Activated naive CD4-positive, alpha-beta T cell treated with Interleukin-2 at 50 U/mL for 16 hours (primary cell): Measurements from ENCODE around the gene DUSP6.
A peak's percentile ranks its signal among the peaks of the same experiment; 100 is the strongest.
"Not testable (repeated sequence)": the region's sequence is repeated elsewhere in the genome, so short reads cannot be mapped to it uniquely, and the experiment has no call there.

Experiments
- DNase-seq: peaks from one replicate; pipeline ENCODE4 v3.0.0-alpha.2; 2020

DUSP6 gene

DNA sequence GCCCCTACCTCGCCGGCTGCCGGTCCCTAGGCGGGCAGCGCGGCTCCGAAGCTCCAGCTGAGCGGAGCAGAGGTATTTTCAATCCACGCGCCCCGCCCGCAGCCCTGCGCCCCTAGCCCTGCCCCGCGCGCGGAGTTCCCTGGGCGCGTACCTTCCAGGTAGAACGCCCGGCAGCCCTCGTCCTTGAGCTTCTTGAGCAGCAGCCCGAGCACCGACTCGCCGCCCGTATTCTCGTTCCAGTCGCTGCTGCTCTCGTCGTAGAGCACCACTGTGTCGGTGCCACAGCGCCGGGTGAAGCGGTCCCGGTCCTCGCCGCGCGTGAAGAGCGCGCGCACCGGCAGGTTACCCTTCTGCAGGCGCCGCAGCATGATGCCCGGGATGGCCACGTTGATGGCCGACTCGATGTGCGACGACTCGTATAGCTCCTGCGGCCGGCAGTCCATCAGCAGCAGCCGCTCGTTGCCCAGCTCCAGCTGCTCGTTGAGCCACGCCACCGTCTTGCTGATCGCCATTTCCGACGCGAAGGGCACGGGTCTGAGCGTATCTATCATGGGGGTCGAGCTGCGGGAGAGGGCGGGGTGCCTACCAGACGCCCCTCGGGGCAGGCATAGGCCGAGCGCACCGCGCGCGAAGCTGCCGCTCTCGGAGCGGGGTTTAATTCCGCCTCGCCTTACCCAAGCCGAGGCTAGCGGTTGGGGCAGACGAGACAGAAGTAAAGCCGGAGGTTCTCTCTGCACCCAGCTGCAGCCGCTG lies 636 bp downstream of the DUSP6 start:
- DNase-seq = peak; percentile 44

DNA sequence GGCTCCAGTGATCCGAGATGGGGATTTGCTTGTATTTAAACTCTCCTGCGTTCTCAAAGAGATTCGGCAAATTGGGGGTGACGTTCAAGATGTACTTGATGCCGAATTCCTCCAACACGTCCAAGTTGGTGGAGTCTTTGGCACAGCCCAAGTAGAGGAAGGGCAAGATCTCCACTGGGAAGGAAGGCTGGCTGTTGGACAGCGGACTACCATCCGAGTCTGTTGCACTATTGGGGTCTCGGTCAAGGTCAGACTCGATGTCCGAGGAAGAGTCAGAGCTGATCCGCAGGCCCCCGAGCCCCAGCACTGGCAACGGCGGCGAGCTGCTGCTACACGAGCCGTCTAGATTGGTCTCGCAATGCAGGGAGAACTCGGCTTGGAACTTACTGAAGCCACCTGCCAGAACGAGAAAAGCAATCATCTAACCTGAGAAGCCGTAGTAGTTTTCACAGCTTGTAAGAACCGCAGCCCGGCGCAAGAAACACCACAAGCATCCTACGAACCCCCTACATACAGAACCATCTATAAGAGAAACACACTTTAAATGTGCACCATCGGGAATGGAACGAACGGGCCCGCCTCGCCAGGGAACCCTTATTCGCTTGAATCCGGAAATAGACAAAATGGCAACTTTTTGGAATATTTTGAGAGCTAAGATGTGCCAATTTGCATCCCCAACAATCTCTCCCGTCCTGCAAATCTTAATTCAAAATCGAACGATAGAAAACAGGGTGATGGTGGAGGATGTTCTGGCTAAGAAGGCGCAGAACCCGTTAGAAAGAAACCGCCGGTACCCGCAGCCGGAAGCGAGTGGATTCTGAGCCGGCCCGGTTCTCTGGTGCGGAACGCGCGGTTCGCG lies 1.4 kb downstream of the DUSP6 start:
- peak; percentile 24 for DNase-seq

DNA sequence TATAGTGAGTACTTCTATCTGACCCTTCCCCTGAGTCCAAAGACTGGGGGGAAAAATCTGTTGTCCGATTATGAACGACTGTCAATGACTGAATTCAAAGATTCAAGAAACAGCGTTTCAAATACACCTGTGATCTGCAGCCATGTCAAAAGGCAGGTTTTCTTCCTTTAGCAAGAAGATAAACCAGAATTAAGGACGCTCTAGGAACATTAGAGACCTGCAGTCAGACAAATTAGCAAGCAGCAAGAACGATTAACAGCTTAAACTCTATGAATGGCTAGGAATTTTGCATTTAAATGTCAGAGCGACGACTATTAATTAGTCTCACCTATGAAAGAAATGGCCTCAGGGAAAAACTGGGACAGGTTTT lies 2.1 kb downstream of the DUSP6 start:
- no peak for DNase-seq

DNA sequence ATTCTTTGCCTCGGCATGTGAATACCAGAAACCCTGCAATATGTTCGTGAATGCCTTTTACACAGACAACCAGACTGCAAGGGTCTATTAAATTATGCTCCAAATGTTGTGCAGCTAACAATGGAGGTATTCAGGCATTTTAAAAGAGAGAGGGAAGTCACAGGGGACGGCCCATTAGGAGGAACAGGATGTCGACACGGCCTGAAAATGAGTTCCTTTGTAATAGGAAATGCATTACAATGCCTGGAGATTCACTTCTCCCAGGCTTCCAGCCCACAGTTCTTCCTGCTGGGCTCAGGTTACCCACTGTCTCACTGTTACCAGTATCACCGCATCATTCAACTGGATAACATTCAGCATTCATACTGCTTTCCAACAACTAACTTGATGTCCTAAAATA lies 2.5 kb downstream of the DUSP6 start:
- no peak for DNase-seq

DNA sequence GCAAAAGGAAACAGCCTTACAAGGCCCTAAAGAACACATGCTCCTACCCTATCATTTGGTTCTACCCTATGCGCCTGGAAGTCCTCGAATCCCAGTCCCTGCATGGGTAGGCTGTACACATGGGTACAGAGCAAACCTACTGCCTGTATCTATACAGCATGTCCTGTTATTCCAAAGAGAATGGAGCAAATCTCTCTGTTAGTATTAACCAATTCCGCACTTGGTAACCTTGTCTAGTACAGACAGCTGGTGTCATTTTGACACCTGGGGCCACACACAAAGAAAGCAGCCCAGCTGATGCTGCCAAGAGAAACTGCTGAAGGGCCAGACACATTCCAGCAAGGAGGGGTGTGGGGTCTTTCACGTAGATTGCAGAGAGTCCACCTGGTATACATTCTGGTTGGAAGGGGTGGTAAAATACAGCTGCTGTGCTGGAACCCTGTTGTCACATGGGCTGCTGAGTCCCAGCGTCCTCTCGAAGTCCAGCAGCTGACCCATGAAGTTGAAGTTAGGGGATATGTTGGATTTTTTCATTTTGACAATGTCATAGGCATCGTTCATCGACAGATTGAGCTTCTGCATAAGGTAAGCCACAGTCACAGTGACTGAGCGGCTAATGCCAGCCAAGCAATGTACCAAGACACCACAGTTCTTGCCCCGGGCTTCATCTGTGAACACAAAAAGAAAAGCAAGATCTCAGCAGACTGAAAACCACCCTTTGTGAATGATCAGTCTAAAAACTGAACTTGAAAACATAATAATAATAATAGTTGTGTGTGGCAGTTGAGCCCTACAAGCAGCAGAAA lies 3.2 kb downstream of the DUSP6 start:
- DNase-seq = no peak

DNA sequence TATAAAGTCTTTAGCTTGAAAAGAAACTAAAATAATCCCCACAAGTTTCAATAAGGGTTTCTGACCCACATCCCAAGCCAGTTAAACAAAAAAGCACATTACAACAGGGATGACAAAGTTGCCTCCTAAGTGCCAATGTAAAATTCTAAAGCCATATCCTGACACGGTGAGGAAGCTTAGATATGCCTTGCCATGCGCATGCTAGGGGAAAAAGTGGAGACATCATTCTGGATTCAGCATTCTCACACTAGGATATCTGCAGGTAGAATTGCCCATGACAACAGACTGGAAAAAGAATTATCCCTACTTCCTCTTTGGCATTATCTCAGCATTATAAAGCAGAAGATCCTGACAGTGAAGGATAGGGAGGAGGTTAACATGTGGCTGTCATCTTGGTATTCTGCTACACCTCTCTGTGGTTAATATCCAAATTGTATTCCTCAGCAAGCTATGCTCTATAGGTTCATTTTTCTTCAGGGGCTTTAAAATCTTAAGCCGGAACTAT lies 4.9 kb downstream of the DUSP6 start:
- no peak for DNase-seq

DNA sequence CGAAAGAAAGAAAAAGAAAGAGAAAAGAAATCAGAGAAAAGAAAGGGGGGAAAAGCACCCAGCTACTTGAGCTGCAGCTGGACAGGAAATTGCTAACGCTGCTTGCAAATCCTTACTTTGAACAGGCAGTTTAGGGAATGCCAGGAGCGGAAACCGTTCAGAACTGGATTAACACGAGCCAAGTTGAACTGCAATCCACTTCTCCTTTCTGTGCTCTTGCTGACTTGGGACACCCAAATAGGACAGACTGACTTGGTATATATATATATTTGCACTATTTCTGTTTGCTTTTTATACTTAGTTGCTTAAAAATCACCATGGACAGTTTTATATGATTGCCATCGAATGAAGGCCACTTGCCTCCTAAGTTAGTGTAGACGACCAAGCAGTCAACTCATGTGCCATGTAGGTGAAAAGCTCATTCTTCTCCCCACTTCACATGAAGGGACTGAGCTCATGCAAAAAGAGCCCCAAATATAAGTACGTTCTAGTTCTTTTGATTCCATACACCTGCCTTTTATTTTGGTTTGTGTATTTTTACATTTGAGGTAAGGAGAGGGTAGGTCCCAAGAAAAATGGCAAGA lies 5.5 kb downstream of the DUSP6 start:
- no peak for DNase-seq

DNA sequence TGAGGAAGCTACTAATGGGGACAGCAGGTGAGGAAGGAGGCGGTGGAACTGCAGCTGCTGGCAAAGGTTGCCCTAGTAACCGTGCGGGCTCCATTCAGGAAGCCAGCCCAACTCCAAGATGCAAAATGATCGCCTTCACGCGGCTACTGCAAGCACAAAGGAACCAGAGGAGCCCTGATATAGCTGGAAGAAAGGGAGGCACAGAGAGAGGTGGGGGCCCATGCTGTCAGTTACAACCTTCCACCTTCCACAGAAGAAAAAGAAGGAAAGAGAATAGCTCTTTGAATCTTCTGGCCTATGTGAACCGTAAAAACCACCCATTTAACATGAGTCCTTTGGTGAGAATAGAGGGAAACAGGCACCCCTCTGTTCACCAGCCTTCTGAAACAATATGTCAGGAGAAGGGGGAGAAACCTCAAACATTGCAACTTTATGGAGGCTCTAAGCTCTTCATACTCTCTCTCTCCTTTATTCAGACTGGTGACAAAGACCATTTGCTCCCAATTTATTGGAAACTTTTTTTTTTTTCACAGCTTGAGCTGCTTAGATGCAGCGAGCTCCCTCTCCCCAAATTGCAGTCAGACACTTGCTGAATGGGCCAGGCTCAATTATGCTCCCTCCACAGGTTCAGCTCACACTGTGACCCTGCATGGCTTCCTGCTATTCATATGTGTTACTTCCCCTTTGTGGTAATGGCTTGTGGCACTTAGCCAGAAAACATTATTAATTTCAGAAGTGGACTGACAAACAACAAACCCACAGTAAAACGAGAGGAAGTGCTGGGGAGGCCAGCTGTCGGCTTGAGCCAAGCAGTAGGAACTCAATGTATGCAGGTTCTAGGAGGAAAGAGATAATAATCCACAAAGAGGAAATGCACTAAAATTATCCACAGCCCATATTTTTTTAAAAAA lies 6.2 kb downstream of the DUSP6 start:
- peak; percentile 29 for DNase-seq

DNA sequence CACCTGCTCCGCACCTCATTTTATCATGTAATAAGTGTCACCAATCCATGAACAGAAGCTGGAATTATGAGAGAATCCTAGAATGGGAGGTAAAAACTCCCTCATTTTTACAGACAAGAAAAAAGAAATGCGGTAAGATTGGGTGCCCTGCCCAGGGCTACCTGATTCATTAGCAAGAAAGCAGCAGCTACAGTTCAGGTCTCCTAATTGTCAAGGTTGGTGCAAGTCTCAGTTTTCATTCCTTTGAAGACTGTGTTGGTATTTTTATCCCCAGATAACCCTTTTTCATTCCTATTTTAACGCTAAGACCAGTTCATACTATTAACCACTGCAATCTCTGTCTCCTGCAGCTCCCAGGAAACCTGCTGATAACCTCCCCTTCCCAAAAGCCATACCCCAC lies 6.9 kb downstream of the DUSP6 start:
- DNase-seq = no peak

DNA sequence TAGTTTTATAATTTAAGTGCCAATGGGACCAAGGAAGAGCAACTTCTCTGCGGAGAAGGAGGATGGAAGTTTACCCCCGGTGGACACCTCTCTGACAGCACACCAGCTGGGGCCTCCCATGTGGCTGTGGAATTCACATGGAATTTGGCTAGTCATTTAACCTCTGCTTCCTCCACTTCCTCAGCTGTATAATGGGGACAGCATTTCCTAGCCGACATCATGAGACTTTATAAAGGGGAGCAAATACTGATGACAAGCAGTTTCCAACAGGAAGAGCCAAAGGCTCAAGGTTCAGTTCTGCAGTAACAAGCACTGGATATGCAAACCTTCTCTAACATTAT lies 7.5 kb downstream of the DUSP6 start:
- no peak for DNase-seq

DNA sequence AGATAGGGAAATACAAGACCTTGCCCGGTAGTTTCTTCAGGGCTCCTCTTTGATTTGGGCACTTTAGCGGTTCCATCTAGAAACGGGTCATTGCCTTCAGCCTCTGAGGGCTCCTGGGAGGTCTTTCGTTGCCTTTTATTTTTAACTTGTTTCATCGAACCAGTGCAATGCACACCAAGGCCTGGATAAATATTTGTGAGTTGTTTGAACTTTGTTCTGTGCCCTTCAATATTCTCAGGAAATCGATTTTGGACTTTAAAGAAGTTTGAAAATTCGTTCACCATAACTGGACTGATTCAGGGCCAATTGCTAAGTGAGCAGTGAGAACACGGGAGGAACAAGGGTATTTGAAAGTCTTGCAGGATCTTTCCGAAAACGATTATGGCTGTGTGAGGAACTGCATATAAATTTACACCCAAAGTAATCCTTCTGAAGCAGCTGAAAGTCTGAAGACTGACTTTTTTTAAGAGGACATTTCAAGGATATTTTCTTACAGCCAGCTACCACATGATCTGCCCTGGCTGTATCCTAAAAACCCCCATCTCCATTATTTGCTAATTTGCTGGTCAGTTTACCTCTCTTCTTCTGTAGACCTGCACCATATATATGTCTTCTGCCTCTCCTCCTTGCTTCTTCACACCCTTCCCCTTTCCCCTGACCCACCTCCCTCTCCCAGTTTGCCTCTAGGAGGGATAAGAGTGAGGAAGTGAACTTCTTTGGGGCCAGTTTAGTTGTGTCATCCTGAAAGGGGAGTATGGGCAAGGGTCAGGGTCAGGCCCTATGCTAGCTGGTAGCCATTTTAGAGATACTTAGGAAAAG lies 8.0 kb downstream of the DUSP6 start:
- no peak for DNase-seq

DNA sequence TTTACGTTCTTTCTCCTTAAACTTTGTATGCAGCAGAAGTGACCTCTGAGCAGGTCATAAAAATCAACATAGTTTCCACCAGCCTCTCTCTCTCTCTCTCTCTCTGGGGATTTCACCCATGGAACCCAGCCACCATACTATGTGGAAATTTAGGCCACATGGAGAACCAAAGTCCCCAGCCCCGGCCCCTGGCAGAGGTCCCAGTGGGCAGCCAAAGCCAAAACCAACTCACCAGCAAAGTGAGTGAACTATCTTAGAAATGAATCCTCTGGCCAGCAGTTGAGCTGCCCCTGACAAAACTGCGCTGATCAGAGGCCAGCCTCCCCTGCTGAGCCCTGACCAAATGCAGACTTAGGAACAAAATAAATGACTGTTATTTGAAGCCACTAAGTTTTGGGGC lies 9.2 kb downstream of the DUSP6 start:
- DNase-seq = no peak

DNA sequence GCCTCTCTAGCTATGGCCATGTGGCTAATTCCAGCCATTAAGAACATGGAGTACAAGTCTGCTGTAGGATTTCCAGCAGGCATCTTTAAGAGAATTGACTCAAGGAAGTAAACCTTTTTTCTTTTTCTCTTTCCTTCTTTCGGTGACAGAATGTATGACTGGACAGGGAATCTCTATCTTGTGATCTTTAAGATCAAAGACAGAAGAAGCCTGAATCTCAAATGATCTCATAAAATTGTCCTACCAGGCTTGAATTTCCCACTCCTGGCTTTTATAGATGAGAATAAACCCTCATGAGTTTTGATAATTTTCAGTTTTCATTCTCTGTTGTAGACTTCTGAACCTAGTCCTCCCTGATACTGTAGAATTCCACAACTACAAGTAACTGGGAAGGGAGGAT lies 11.4 kb downstream of the DUSP6 start:
- no peak for DNase-seq

DNA sequence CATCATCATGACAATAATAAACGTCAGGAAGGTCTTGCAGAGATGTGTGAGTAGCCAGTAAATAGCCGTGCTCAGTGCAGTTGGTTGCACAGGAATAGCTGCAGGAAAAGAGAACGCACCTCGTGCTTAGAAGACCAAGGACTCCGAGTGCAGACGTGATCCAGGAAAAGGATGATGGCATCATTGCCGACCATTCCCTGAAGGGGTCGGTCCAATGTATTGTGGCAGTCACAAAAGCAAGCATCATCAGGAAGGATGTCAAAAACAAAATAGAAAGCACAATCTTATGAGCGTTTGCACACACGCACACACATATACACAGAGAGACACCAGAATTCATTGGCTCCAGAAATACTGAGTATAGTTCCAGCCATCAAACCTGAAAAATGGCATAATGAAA lies 12.8 kb downstream of the DUSP6 start:
- DNase-seq = no peak

DNA sequence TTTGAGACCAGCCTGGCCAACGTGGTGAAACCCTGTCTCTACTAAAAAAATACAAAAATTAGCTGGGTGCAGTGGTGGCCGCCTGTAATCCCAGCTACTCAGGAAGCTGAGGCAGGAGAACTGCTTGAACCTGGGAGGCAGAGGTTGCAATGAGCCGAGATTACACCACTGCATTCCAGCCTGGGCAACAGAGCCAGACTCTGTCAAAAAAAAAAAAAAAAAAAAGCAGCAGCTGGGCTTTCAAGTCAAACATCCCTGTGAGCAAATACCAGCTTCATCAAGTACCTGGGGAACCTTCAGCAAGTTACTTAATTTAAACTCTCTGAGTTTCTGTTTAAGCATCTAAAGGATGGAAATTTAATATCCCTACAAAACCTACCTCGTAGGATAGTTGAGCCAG lies 15.2 kb downstream of the DUSP6 start:
- not testable (repeated sequence) for DNase-seq

DNA sequence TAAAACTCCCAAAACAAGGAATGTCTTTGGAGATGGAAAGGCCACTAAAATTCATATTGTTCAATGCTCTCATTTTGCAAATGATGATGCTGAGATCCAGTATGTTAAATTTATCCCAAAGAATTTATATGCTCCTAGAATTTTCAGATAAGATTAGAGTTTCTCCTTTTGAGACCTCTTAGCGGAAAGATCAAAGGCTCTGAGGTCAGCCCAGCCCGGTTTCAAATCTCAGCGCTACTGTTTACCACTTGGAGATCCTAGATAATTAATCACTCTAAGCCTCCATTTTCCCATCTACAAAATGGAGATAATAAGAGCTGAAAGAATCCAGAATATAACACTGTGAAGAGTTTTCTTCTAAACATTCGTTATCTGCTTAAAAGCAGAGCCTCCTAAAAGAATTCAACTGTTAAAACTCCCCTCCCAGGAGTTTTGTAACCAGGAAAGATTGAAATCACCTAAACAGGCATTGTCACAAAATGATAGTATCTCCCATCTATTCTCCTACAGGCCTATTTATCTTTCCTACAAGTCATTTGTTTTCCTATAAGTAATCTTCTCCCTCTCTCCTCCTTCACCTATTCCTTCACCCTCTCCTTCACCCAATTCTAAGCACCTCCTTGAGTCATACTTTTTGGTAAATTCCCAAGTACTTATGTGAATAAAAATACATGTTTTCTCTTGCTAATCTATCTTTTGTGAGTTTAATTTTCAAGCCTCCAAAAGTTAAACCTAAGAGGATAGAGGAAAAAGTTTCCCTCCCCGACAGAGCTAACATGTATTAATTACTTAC lies 16.7 kb downstream of the DUSP6 start:
- no peak for DNase-seq

DNA sequence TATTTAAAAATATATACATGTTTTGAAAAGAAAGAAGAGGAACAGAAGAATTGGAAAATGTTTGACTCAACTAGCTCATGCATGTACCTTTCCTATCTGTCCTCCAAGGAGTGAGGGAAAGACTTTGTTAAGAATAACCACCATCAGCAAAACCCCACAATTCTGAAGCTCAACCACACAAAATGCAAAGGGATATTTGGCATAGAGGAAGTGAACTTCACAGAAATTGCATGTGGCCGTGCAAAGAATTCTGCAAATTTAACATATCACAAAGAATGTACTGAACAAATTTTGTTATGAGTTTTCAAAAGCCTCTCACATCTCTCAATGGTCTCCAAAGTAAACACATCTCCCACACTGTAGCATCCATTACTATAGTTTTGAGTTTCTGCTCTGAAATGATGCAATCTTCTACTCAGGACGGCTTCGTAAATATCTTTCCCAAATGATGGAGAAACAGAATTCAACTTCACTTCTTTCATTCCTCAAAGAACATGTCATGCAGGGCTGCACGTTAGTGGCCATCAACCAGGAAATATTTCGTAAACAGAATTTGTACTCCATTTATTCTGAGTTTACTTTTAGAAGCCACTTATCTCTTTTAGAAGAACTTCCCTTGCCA lies 17.6 kb downstream of the DUSP6 start:
- no peak for DNase-seq

DNA sequence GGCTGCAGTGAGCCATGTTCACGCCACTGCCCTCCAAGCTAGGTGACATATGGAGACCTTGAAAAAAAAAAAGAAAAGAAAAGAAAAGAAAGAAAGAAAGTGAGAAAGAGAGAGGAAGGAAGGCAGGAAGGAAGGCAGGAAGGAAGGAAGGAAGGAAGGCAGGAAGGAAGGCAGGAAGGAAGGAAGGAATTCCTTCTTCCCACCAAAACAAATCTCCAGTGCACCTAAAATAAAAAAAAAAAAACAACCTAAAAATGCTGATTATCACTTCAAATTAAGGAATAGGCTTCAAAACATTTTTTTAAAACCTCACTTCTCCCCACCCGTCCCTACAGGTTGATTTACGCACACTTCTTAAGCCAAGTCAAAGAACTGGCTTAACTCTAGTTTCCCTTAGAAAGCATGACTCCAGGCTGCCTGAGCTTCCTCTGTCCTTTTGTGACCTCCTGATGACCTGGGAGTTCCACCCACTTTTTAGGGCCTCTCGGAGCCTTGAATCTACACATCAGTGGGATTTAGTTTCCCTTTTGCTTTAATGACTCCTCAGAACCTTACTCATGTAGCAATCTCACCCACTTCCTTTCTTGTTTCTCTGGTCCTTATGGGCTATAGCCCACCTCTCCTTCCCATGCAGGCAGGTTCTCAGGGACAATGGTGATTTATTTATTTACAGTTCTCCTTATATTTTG lies 18.6 kb downstream of the DUSP6 start:
- DNase-seq = peak; percentile 19
